Fibroblast of lung (primary cell): ENCODE measurements around the gene GPBAR1. TPM values are rescaled to one million over a fixed set of nuclear protein-coding genes. Genes with fewer than 3 reads are reported as not detected.

Experiments
- DNase-seq, 2 donors: peaks; one replicate each; pipeline versions ENCODE4 v3.0.0 to v3.0.0-alpha.2; 2010; ENCODE audit warnings: low read depth in 2 of 2
- H2AFZ ChIP-seq: 2 replicates; pipeline ENCODE4 v1.5.1; 2012; ENCODE audit warnings: low read length, control low read depth, inconsistent platforms
- H3K27ac ChIP-seq: 2 replicates; pipeline ENCODE4 v1.5.1; 2011; ENCODE audit warnings: low read length, control low read depth; ENCODE audit not compliant: insufficient read depth
- H3K27me3 ChIP-seq: 2 replicates; pipeline ENCODE4 v1.5.1; 2011; ENCODE audit warnings: mild to moderate bottlenecking, low read length; ENCODE audit not compliant: control insufficient read depth, insufficient read depth
- H3K36me3 ChIP-seq: 2 replicates; pipeline ENCODE4 v1.5.1; 2011; ENCODE audit warnings: low read length; ENCODE audit not compliant: control insufficient read depth, insufficient read depth
- H3K4me1 ChIP-seq: 2 replicates; pipeline ENCODE4 v1.5.1; 2011; ENCODE audit warnings: low read length; ENCODE audit not compliant: control insufficient read depth, insufficient read depth; ENCODE audit errors: extremely low read depth
- H3K4me2 ChIP-seq: 2 replicates; pipeline ENCODE4 v1.5.1; 2011; ENCODE audit warnings: low read length, control low read depth; ENCODE audit not compliant: insufficient read depth; ENCODE audit errors: extremely low read depth
- H3K4me3 ChIP-seq, 4 experiments: fragments of 200-600 bp in 1 of 4; sonication (generic) in 1 of 4; replicated peaks in 1 of 4; 2 replicates each; pipeline ENCODE4 v1.5.1; 2011 to 2016; ENCODE audit warnings: low read length in 4 of 4, low read depth in 3 of 4, mild to moderate bottlenecking in 3 of 4, control low read depth in 2 of 4, inconsistent platforms in 1 of 4, mixed read lengths in 1 of 4; ENCODE audit not compliant: insufficient read depth in 1 of 4; ENCODE audit errors: control extremely low read depth in 1 of 4
- H3K79me2 ChIP-seq: 2 replicates; pipeline ENCODE4 v1.5.1; 2012; ENCODE audit warnings: mild to moderate bottlenecking, low read length, inconsistent platforms; ENCODE audit not compliant: control insufficient read depth, insufficient read depth
- H3K9ac ChIP-seq: 2 replicates; pipeline ENCODE4 v1.5.1; 2011; ENCODE audit warnings: mild to moderate bottlenecking, low read length, control low read depth; ENCODE audit not compliant: insufficient read depth
- H3K9me3 ChIP-seq: 2 replicates; pipeline ENCODE4 v1.5.1; 2012; ENCODE audit warnings: low read depth, low read length; ENCODE audit not compliant: control insufficient read depth, insufficient read depth
- H4K20me1 ChIP-seq: 2 replicates; pipeline ENCODE4 v1.5.1; 2011; ENCODE audit warnings: low read length; ENCODE audit not compliant: control insufficient read depth, insufficient read depth; ENCODE audit errors: extremely low read depth
- EZH2 ChIP-seq: IDR thresholded peaks from 2 replicates; pipeline ENCODE4 v1.5.1; 2012; ENCODE audit warnings: low read length, control low read depth, mild to moderate bottlenecking; ENCODE audit errors: missing control alignments
- polyA plus RNA-seq, 2 donors: library from polyadenylated mRNA; depleted of rRNA in 1 of 2; stranded (reverse) in 1 of 2; unstranded in 1 of 2; fragments of >200 nt; gene quantifications; 2 replicates each; pipeline ENCODE4 v1.2.1, GENCODE V29; 2011 to 2012; ENCODE audit warnings: missing spikeins in 1 of 2
- total RNA-seq: library from RNA; depleted of rRNA; stranded (reverse); fragments of >200 nt; gene quantifications from 2 replicates; pipeline ENCODE4 v1.2.1, GENCODE V29; 2014
- TF ChIP-seq, protein P1 (sequence below), 2 donors: IDR thresholded peaks in 1 of 2; conservative IDR thresholded peaks in 1 of 2; 1 replicate in 1 of 2; 2 replicates in 1 of 2; pipeline ENCODE4 v1.5.1; 2011 to 2012; ENCODE audit warnings: low read length in 2 of 2, control low read depth in 1 of 2, inconsistent platforms in 1 of 2, low read depth in 1 of 2, mild to moderate bottlenecking in 1 of 2

Gene GPBAR1
- total and polyA plus RNA-seq, 2 donors (not counting 1 experiment from before 2014, with no cell fraction given), result under 0.01 TPM; not detected in 1

GRCh38 chr2:218216674-218217359 lies 44.0 kb upstream of the GPBAR1 start, which contains the start of gene ARPC2:
TSS of gene ARPC2 (plus strand) at chr2:218217189. CDS start at chr2:218217471, 282 bp downstream.
- H2AFZ ChIP-seq, result peak within 1 kb of the TSS; percentile 97
- H3K4me1 ChIP-seq, result peaks cover 5% of the 10 kb centered on the region
- peaks cover 4% of the 10 kb centered on the region for H4K20me1 ChIP-seq
- H3K27ac ChIP-seq, result peak within 1 kb of the TSS; percentile 95
- TF ChIP-seq, protein P1, sequence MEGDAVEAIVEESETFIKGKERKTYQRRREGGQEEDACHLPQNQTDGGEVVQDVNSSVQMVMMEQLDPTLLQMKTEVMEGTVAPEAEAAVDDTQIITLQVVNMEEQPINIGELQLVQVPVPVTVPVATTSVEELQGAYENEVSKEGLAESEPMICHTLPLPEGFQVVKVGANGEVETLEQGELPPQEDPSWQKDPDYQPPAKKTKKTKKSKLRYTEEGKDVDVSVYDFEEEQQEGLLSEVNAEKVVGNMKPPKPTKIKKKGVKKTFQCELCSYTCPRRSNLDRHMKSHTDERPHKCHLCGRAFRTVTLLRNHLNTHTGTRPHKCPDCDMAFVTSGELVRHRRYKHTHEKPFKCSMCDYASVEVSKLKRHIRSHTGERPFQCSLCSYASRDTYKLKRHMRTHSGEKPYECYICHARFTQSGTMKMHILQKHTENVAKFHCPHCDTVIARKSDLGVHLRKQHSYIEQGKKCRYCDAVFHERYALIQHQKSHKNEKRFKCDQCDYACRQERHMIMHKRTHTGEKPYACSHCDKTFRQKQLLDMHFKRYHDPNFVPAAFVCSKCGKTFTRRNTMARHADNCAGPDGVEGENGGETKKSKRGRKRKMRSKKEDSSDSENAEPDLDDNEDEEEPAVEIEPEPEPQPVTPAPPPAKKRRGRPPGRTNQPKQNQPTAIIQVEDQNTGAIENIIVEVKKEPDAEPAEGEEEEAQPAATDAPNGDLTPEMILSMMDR (conservative IDR thresholded peaks at IDR 0.05 in 1 of 2, IDR thresholded peaks at IDR 0.05 in 1 of 2; ENCODE audit: low read depth in 1 of 2, low read length in 2 of 2), result no peak
- no peaks in the 10 kb centered on the region for H3K9me3 ChIP-seq
- H3K27me3 ChIP-seq, result no peaks in the 10 kb centered on the region
- peak within 1 kb of the TSS; percentile 97 for H3K4me2 ChIP-seq
- peak within 1 kb of the TSS; percentile 77 to 95 (median 84) for H3K4me3 ChIP-seq
- peaks cover 47% of the 10 kb centered on the region for H3K79me2 ChIP-seq
- H3K36me3 ChIP-seq, result peaks cover 3% of the 10 kb centered on the region
- H3K9ac ChIP-seq, result peak within 1 kb of the TSS; percentile 89
- peak; percentile 91 to 95 for DNase-seq

DNA sequence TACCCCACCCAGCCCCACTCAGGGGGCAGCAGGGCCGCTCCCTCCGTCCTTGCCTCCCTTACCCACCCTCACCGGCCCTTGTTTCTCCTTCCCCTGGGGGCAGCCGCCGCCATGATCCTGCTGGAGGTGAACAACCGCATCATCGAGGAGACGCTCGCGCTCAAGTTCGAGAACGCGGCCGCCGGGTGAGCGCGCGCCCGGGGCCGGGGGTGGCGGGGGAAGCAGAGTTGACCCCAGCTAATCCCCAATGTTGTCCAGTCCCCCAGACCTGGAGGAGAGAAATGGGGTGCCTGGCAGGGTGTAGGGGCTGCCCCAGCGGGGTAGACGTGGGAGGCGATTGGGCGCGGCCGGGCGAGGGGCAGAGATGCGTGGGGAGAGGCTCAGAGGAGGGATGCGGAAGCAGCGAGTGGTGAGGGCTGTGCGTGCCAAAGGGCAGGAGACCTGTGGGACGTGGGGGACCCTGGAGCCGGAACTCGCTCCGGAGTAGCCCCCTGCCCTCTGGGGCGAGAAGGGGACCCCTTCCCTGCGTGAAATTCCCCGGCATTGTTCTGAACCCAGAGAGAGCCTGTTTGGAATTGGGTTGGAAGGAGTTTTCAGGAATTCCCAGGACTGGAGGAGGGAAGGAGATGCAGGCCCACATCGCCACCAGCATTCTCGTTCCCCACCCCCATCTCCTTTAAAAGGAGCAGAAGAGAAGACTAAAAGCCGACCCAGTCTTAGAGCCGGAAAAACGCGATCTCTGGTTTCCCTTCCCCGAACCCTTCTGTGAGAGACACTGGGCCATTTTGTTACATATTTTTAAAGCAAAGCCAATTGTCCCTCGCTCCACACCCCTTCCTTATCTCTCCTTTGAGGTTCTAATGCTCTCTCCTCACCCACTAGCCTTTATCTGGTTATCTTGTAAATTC lies 43.2 kb upstream of the GPBAR1 start:
- H3K27ac ChIP-seq, result peak overlapping the region; percentile 94
- H3K4me1 ChIP-seq, result peaks cover 7% of the 10 kb centered on the region
- no peaks in the 10 kb centered on the region for H3K9me3 ChIP-seq
- peaks cover 55% of the 10 kb centered on the region for H3K79me2 ChIP-seq
- peak overlapping the region; percentile 77 to 94 (median 82) for H3K4me3 ChIP-seq
- H2AFZ ChIP-seq, result no peak overlapping the region
- H3K4me2 ChIP-seq, result peak overlapping the region; percentile 97
- peaks cover 4% of the 10 kb centered on the region for H3K36me3 ChIP-seq
- peaks cover 4% of the 10 kb centered on the region for H4K20me1 ChIP-seq
- no peaks in the 10 kb centered on the region for H3K27me3 ChIP-seq
- peak overlapping the region; percentile 89 for H3K9ac ChIP-seq
- TF ChIP-seq, protein P1 (conservative IDR thresholded peaks at IDR 0.05 in 1 of 2, IDR thresholded peaks at IDR 0.05 in 1 of 2; ENCODE audit: low read depth in 1 of 2, low read length in 2 of 2), result no peak
- no peak for TF ChIP-seq EZH2
- DNase-seq, result peak in 1 of 2 donors; percentile 25
